Right lobe of liver (tissue), 4 donors: ENCODE measurements around the gene PLXNA4.

Experiments
- CTCF ChIP-seq, 4 donors: fragments of 200-600 bp in 3 of 4; fragments of 450-650 bp in 1 of 4; IDR thresholded peaks; one replicate each; pipeline versions ENCODE4 v1.5.1 to v1.8.0; 2016 to 2022; ENCODE audit warnings: antibody characterized with exemption in 4 of 4, mild to moderate bottlenecking in 2 of 4
- POLR2A ChIP-seq: fragments of 450-650 bp; IDR thresholded peaks from one replicate; pipeline ENCODE4 v1.6.1; 2017; ENCODE audit warnings: antibody characterized with exemption, mild to moderate bottlenecking
- donor health status: DM: no; HTN: no; CAD: no.
- donor health status: DM: no; HTN: no; CAD: no.
- donor health status: DM: no; HTN: yes; CAD: no.

- TF ChIP-seq CTCF (IDR thresholded peaks at IDR 0.05) (no peak), POLR2A (no peak)
Observed at GRCh38 chr7:132601783-132602182, 25.5 kb upstream of the PLXNA4 start.
